DND-41 (cell line): ENCODE results near the gene TULP3.

ENCODE experiments used
- CTCF ChIP-seq: IDR thresholded peaks from 2 replicates; pipeline ENCODE4 v1.5.1; 2012; ENCODE audit warnings: borderline replicate concordance, low read length, moderate library complexity, mild to moderate bottlenecking; ENCODE audit not compliant: poor library complexity, severe bottlenecking; ENCODE audit errors: extremely low read depth
- EZH2 ChIP-seq: IDR thresholded peaks from 3 replicates; pipeline ENCODE4 v1.6.1; 2012; ENCODE audit warnings: borderline replicate concordance, low read depth, mild to moderate bottlenecking, moderate library complexity, low read length, inconsistent platforms; ENCODE audit not compliant: severe bottlenecking

DNA sequence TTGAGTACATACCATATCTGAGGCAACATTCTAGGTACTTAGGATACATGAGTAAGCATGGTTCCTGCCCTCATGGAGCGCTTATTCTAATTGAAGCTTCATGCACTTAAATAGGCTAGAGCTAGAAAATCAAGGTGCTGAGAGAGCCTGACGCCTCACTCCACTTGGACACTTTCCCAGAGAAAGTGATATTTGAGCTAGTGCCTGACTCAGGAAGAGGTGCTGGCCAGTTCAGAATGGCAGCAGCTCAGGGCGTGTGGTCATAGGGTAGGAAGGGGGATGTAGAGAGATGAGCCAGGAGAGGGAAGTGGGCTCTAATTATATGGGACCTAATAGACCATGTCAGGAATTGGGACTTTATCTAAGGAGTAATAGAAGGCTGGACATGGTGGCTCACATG lies 33.3 kb downstream of the TULP3 start:
- no peak for TF ChIP-seq CTCF
- TF ChIP-seq EZH2 = no peak
